H1 (cell line): ENCODE results near the gene RP9. TPM values are rescaled to one million over a fixed set of nuclear protein-coding genes. Genes with fewer than 3 reads are reported as not detected.

Experiments used
- CTCF ChIA-PET: fragments of 300-600 bp; sonication (Branson Sonifier 250); formaldehyde crosslinking; loops from one replicate; lab custom pipeline; 2021; ENCODE audit not compliant: partially characterized antibody; lab: Charles Lee
- POLR2A ChIA-PET: fragments of 300-600 bp; sonication (Branson Sonifier 250); formaldehyde crosslinking; loops from one replicate; lab custom pipeline; 2021; ENCODE audit warnings: inconsistent platforms; ENCODE audit not compliant: partially characterized antibody; lab: Charles Lee
- DNase-seq, 2 experiments: peaks; one replicate each; pipeline versions ENCODE4 v3.0.0 to v3.0.0-alpha.2; 2010 to 2022; ENCODE audit warnings: low spot score in 2 of 2, low read depth in 1 of 2, mixed read lengths in 1 of 2
- FAIRE-seq: peaks from 2 replicates; lab custom pipeline; 2011; peaks lifted over from hg19 to GRCh38; lab: Jason Lieb, UNC
- H2AFZ ChIP-seq: 2 replicates; pipeline ENCODE4 v1.8.1; 2012; ENCODE audit warnings: low read length, inconsistent platforms
- H2AK5ac ChIP-seq: 2 replicates; pipeline ENCODE4 v1.6.1; 2013; ENCODE audit warnings: low read depth, low read length
- H2BK120ac ChIP-seq: replicated peaks from 2 replicates; pipeline ENCODE3; 2013; ENCODE audit warnings: low read depth, low read length, inconsistent platforms
- H2BK12ac ChIP-seq: 2 replicates; pipeline ENCODE4 v1.6.1; 2013; ENCODE audit warnings: low read depth, low read length
- H2BK15ac ChIP-seq: 2 replicates; pipeline ENCODE4 v1.6.1; 2013; ENCODE audit warnings: low read length
- H2BK20ac ChIP-seq: 2 replicates; pipeline ENCODE4 v1.6.1; 2013; ENCODE audit warnings: low read length
- H2BK5ac ChIP-seq: 2 replicates; pipeline ENCODE4 v1.6.1; 2013; ENCODE audit warnings: low read depth, low read length
- H3K14ac ChIP-seq: 2 replicates; pipeline ENCODE4 v1.6.1; 2013; ENCODE audit warnings: inconsistent platforms; ENCODE audit not compliant: insufficient read length
- H3K18ac ChIP-seq: 2 replicates; pipeline ENCODE4 v1.6.1; 2013; ENCODE audit warnings: low read length; ENCODE audit errors: extremely low read depth
- H3K23ac ChIP-seq: 2 replicates; pipeline ENCODE4 v1.6.1; 2013; ENCODE audit warnings: inconsistent platforms; ENCODE audit not compliant: insufficient read length
- H3K23me2 ChIP-seq: 2 replicates; pipeline ENCODE4 v1.6.1; 2013; ENCODE audit warnings: low read depth, low read length
- H3K27ac ChIP-seq: 2 replicates; pipeline ENCODE4 v1.6.1; 2011; ENCODE audit warnings: low read depth, low read length, inconsistent platforms
- H3K27me3 ChIP-seq, 4 experiments: replicated peaks in 1 of 4; 1 replicate in 1 of 4; 2 replicates in 3 of 4; pipeline versions ENCODE4 v1.6.1 to v1.8.1; 2011 to 2013; ENCODE audit warnings: low read length in 3 of 4, mild to moderate bottlenecking in 3 of 4, inconsistent platforms in 2 of 4, mixed read lengths in 2 of 4, moderate library complexity in 1 of 4; ENCODE audit not compliant: control insufficient read depth in 3 of 4, insufficient read depth in 3 of 4; ENCODE audit errors: extremely low read depth in 1 of 4
- H3K36me3 ChIP-seq, 4 experiments: 2 replicates each; pipeline versions ENCODE4 v1.6.1 to v1.8.1; 2011 to 2013; ENCODE audit warnings: mild to moderate bottlenecking in 4 of 4, low read length in 3 of 4, moderate library complexity in 2 of 4, control low read depth in 1 of 4, inconsistent platforms in 1 of 4; ENCODE audit not compliant: insufficient read depth in 4 of 4, control insufficient read depth in 2 of 4
- H3K4ac ChIP-seq: replicated peaks from 2 replicates; pipeline ENCODE3; 2013; ENCODE audit warnings: low read length, low read depth, mixed read lengths, inconsistent platforms; ENCODE audit not compliant: insufficient read length
- H3K4me1 ChIP-seq, 4 experiments: replicated peaks in 1 of 4; 1 replicate in 1 of 4; 2 replicates in 3 of 4; pipeline versions ENCODE4 v1.6.1 to v1.8.1; 2011 to 2013; ENCODE audit warnings: low read length in 3 of 4, inconsistent platforms in 2 of 4, mixed read lengths in 1 of 4; ENCODE audit not compliant: insufficient read depth in 4 of 4, control insufficient read depth in 3 of 4
- H3K4me2 ChIP-seq, 2 experiments: 2 replicates each; pipeline versions ENCODE4 v1.6.1 to v1.8.1; 2011 to 2013; ENCODE audit warnings: low read depth in 2 of 2, low read length in 2 of 2, control low read depth in 1 of 2, inconsistent platforms in 1 of 2, mild to moderate bottlenecking in 1 of 2; ENCODE audit not compliant: insufficient read depth in 1 of 2
- H3K4me3 ChIP-seq, 4 experiments: fragments of 200-600, 300-600 bp in 1 of 4; sonication (generic), shearing (Covaris generic), sonication (Bioruptor Twin) in 1 of 4; 2 replicates each; pipeline versions ENCODE4 v1.5.1 to v1.8.1; 2011 to 2016; ENCODE audit warnings: low read length in 4 of 4, low read depth in 3 of 4, control low read depth in 2 of 4, inconsistent platforms in 2 of 4, mild to moderate bottlenecking in 2 of 4, mixed read lengths in 1 of 4, moderate library complexity in 1 of 4; ENCODE audit not compliant: insufficient read depth in 2 of 4; ENCODE audit errors: extremely low read depth in 1 of 4
- H3K56ac ChIP-seq: replicated peaks from 2 replicates; pipeline ENCODE3; 2013; ENCODE audit warnings: low read depth, mild to moderate bottlenecking, mixed read lengths, low read length, inconsistent platforms; ENCODE audit not compliant: insufficient read length
- H3K79me1 ChIP-seq: 2 replicates; pipeline ENCODE4 v1.6.1; 2013; ENCODE audit warnings: low read depth, low read length, control low read depth
- H3K79me2 ChIP-seq, 2 experiments: 2 replicates each; pipeline versions ENCODE4 v1.6.1 to v1.8.1; 2012 to 2013; ENCODE audit warnings: low read length in 2 of 2, mild to moderate bottlenecking in 2 of 2, inconsistent platforms in 1 of 2; ENCODE audit not compliant: insufficient read depth in 2 of 2, control insufficient read depth in 1 of 2
- H3K9ac ChIP-seq, 4 experiments: replicated peaks in 1 of 4; 1 replicate in 1 of 4; 2 replicates in 3 of 4; pipeline versions ENCODE4 v1.6.1 to v1.8.1; 2011 to 2013; ENCODE audit warnings: low read depth in 3 of 4, low read length in 3 of 4, control low read depth in 2 of 4, mild to moderate bottlenecking in 2 of 4, moderate library complexity in 2 of 4, inconsistent platforms in 1 of 4; ENCODE audit errors: extremely low read depth in 1 of 4
- H3K9me3 ChIP-seq, 2 experiments: 2 replicates each; pipeline versions ENCODE4 v1.6.1 to v1.8.1; 2012 to 2013; ENCODE audit warnings: mild to moderate bottlenecking in 2 of 2, moderate library complexity in 2 of 2, control low read depth in 1 of 2, inconsistent platforms in 1 of 2, low read depth in 1 of 2, low read length in 1 of 2, mixed read lengths in 1 of 2; ENCODE audit not compliant: insufficient read depth in 2 of 2
- H4K20me1 ChIP-seq, 2 experiments: replicated peaks in 1 of 2; 2 replicates each; pipeline versions ENCODE3 to v1.8.1; 2011 to 2013; ENCODE audit warnings: inconsistent platforms in 2 of 2, low read length in 2 of 2, mild to moderate bottlenecking in 1 of 2; ENCODE audit not compliant: insufficient read depth in 2 of 2, control insufficient read depth in 1 of 2
- H4K5ac ChIP-seq: 2 replicates; pipeline ENCODE4 v1.6.1; 2013; ENCODE audit warnings: low read length, low read depth, mixed read lengths, inconsistent platforms; ENCODE audit not compliant: insufficient read length
- H4K8ac ChIP-seq: 2 replicates; pipeline ENCODE4 v1.8.0; 2013; ENCODE audit warnings: mild to moderate bottlenecking, moderate library complexity, low read length, inconsistent platforms; ENCODE audit not compliant: insufficient read depth; ENCODE audit errors: extremely low read depth
- H4K91ac ChIP-seq: replicated peaks from 2 replicates; pipeline ENCODE3; 2013; ENCODE audit warnings: low read length, mixed read lengths, inconsistent platforms; ENCODE audit not compliant: insufficient read length
- POU5F1 ChIP-seq: IDR thresholded peaks from 2 replicates; pipeline ENCODE4 v1.6.1; 2011; ENCODE audit warnings: low read depth, mild to moderate bottlenecking, low read length, moderate library complexity
- WGBS, 2 experiments: shearing (Covaris generic) in 1 of 2; methylation state at CpG; one replicate each; pipeline versions ENCODE4 v1.1.6 to v1.1.7; 2013 to 2015; ENCODE audit warnings: low lambda C conversion rate in 2 of 2, mixed read lengths in 2 of 2, inconsistent platforms in 1 of 2, low coverage in 1 of 2, missing lambda C conversion rate in 1 of 2; ENCODE audit not compliant: insufficient replicate concordance in 2 of 2, insufficient coverage in 1 of 2, insufficient read length in 1 of 2; ENCODE audit errors: extremely low coverage in 1 of 2, missing lambda C conversion rate in 1 of 2; 5-methylcytosine and 5-hydroxymethylcytosine counted together
- polyA plus RNA-seq, 7 experiments: library from polyadenylated mRNA; depleted of rRNA in 3 of 7; stranded (reverse) in 5 of 7; unstranded in 2 of 7; fragments of >200 nt in 5 of 7; fragments of 200-250 nt in 2 of 7; gene quantifications; 1 replicate in 5 of 7; 2 replicates in 1 of 7; 4 replicates in 1 of 7; pipeline versions ENCODE4 v1.2.1 to v1.2.3, GENCODE V29; 2011 to 2013; ENCODE audit warnings: missing spikeins in 2 of 7, mixed read lengths in 2 of 7
- total RNA-seq: library from RNA; stranded (reverse); fragmentation: NEBNext Ultra II Directional; extraction: Animal tissue kit (Norgen Biotek cat#: 25700); gene quantifications from 2 replicates; pipeline ENCODE4 v1.2.1, GENCODE V29; 2021

Gene RP9
- total and polyA plus RNA-seq, 2 of the 8 experiments (the other 6 are each of a cell fraction or from before 2014, with no cell fraction given): 11.0 to 12.4 TPM

GRCh38 chr7:33087356-33087755 lies 21.8 kb downstream of the RP9 start:
- Histone ChIP-seq H3K23ac (no peak overlapping the region), H4K8ac (no peak overlapping the region), H2BK20ac (no peak overlapping the region), H2AFZ (no peak overlapping the region), H3K27ac (no peak overlapping the region), H4K20me1 (no peaks in the 10 kb centered on the region), H2AK5ac (no peak overlapping the region), H4K91ac (no peak overlapping the region), H3K18ac (no peak overlapping the region), H2BK12ac (no peak overlapping the region), H4K5ac (no peak overlapping the region), H3K4me3 (no peak overlapping the region), H3K23me2 (no peaks in the 10 kb centered on the region), H3K79me2 (no peaks in the 10 kb centered on the region), H3K56ac (no peak overlapping the region), H2BK15ac (no peak overlapping the region), H3K79me1 (no peaks in the 10 kb centered on the region), H2BK5ac (no peak overlapping the region), H3K9ac (no peak overlapping the region), H3K4ac (no peak overlapping the region), H3K27me3 (no peaks in the 10 kb centered on the region), H3K4me2 (no peak overlapping the region), H3K4me1 (no peaks in the 10 kb centered on the region), H2BK120ac (no peak overlapping the region), H3K9me3 (no peaks in the 10 kb centered on the region), H3K14ac (no peak overlapping the region), H3K36me3 (no peaks in the 10 kb centered on the region)
- FAIRE-seq (no peak), DNase-seq (no peak)
- ChIA-PET CTCF (interaction anchor here (1.3 kb wide), 1 partner anchor 11 kb away, joined by 3 read pairs; no protein-coding TSS in a partner anchor), POLR2A (no interaction called here)
- WGBS, 2 experiments: 68% methylated on average over 2 of the region's 2 CpGs; no CpG with 5 or more reads in 1 of the 2 experiments
- no peak for TF ChIP-seq POU5F1
